HEK293T (cell line): ENCODE results near the gene EIF5A.

Source experiments
- BHLHE40 ChIP-seq: fragments of 450-650 bp; IDR thresholded peaks from 2 replicates; pipeline ENCODE4 v1.6.1; 2016; ENCODE audit warnings: mild to moderate bottlenecking, moderate library complexity, borderline replicate concordance
- ELF4 ChIP-seq: fragments of 450-650 bp; IDR thresholded peaks from 2 replicates; pipeline ENCODE4 v1.6.1; 2017; ENCODE audit warnings: antibody characterized with exemption
- FOXK2 ChIP-seq: fragments of 450-650 bp; IDR thresholded peaks from 2 replicates; pipeline ENCODE4 v1.6.1; 2016; ENCODE audit warnings: mild to moderate bottlenecking
- ZNF384 ChIP-seq: fragments of 450-650 bp; IDR thresholded peaks from 2 replicates; pipeline ENCODE4 v1.6.1; 2016

DNA sequence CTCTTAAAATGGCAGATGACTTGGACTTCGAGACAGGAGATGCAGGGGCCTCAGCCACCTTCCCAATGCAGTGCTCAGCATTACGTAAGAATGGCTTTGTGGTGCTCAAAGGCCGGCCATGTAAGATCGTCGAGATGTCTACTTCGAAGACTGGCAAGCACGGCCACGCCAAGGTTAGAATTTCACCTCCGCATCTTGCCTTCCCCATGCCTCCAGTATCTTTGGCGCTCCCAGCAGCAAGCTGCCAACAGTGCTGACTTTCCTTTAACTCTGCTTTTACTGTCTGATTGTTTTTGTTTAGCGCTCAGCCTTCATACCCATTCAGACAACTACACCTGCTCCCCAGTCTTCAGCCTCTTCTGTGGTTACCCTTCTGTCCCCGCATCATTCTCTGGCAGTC lies 2.2 kb downstream of the EIF5A start:
- no peak for TF ChIP-seq FOXK2
- TF ChIP-seq BHLHE40: no peak
- TF ChIP-seq ZNF384: no peak
- TF ChIP-seq ELF4: no peak
